H54 (cell line): ENCODE results near the gene A3GALT2.

Experiments used
- DNase-seq: peaks from one replicate; pipeline ENCODE4 v3.0.0; 2011; ENCODE audit warnings: low spot score, mixed read lengths; ENCODE audit not compliant: insufficient read length
- FAIRE-seq: peaks from 3 replicates; lab custom pipeline; 2011; peaks lifted over from hg19 to GRCh38; lab: Jason Lieb, UNC
- POLR2A ChIP-seq: IDR thresholded peaks from 2 replicates; pipeline ENCODE4 v1.6.1; 2011; ENCODE audit warnings: low read depth, mild to moderate bottlenecking, low read length

A3GALT2 gene

DNA sequence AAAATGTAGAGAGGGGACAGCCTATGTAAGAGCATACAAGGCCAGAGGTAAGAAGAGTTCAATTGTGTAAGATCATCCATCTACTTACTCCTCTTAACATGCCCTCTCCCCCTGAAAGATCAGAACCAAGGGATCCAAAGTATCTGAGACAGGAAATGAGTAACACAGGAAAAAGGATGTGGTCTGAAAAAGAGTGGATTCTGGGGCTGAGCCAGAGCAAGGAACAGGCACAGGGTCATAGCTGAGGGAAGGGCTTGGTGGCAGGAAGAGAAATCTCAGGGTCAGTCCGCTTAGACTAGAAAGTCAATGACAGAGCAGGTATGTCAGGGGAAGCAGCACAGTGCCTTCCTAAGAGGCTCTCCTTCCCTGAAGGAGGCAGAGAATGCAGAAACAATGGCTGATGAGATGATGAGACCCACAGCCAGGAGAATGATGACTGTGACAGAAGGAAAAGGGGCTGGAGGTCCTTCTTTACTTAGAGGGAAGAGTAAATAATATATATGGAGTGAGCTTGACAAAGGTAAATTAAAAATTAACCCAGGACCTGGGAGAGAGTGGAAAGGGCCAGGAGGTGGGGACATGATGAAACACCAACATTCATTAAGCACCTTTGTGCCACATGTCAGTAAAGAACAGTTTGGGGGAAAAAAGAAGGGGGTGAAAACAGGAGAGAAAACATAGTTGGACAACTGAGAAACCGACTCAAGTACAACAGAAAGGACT lies 26.2 kb upstream of the A3GALT2 start:
- peak; percentile 92 for DNase-seq
- FAIRE-seq, result peak; percentile 89
- TF ChIP-seq POLR2A, result peak; percentile 47; the same call in 1 of the 2 replicates

DNA sequence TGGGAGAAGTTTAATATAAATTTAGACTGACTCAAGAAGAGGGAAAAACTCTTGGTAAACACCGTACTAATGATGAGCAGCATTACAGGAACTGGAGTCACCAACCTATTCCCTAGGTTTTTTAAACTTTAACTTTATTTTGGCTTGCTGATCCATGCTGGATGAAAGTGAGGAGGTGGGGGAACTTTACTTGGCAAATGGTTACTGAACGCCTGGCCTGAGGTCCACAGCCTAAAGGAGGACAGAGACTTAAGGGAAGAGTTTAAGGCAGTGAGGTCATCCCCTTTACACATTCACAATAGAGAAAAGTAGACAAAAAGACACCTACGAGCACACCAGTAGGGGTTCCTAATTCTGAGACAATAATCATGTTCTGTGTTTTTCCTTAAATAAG lies 25.6 kb upstream of the A3GALT2 start:
- FAIRE-seq (no peak), DNase-seq (no peak)
- TF ChIP-seq POLR2A, result no peak

DNA sequence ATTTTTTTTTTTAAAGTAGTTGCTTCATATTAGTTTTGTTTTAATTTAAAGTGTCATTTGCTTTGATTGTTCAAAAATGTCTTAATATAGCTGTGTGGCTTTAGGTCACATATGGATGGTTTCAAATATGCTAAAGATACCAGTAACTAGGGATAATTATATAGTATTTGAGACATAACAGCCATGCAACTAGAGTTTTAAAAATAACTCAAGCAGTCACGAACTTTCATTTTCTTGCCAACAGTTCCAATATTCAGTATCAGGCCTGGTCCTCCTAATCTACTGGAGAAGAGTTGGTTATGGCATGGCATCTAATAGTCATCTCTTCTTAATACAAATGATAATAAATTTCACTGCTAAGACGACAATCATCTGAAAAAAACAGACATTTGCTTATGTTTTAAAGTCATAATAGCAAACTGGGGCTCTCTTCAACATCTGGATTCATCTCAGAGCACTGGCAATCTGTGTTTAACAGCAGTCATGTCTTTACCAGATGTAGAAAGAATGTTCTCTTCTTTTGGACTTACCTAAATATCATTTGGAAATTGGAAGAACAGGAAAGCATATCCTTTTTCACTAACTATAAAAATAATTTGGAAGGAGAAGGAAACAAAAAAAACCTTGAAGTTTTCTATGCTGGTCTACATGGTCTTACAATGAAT lies 24.1 kb upstream of the A3GALT2 start:
- TF ChIP-seq POLR2A, result no peak
- FAIRE-seq, result no peak
- no peak for DNase-seq

DNA sequence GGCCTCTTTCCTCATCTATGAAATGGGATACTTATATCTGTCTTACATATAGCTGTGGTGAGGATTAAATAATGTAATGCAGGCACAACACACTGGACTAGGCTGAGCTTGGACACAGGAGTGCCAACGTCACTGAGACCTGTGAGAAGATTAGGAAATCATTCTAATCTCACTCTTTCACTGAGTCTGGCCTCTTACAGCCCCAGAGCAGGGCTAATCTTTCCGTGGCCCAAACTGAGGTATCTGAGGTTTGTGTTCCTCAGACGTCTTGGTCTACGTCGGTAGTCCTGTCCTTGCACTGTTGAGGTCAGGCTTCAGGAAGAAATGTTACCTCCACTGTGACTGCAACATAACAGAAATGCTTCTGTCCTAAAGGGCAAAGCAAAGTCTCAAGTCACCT lies 22.6 kb upstream of the A3GALT2 start:
- no peak for DNase-seq
- TF ChIP-seq POLR2A, result no peak
- FAIRE-seq, result no peak

DNA sequence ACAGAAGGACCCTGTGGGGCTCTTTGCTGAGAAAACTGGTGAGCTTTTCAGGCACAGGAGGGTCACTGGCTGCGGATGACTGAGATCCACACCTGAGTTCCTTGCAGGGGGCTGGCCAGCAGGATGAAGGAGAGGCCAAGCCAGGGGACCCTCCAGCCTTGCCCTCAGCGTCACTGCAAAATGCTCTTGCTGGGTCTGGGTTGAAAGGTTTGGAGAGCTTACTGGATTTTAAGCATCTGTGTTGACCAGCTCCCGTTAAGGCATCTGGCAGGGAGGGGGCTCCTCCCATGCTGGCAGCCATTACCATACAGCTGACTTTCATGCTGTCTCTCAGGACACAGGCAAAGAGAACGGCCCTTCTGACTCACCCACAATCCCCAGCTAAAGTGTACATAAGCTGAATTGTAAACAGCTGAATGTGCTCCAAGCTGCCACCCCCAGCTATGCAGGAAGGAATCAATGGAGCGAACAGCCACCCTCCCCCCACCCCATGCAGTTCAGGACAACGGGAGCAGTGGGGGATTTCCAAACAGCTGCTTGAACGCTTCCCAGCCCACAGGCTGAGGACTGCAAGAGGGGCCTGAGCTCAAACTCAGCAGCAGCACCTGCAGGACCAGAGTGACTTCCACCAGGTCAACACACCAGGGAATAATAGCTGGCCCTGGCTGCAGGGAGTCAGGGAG lies 21.3 kb upstream of the A3GALT2 start:
- DNase-seq (peak; percentile 63), FAIRE-seq (peak; percentile 89)
- TF ChIP-seq POLR2A, result no peak

DNA sequence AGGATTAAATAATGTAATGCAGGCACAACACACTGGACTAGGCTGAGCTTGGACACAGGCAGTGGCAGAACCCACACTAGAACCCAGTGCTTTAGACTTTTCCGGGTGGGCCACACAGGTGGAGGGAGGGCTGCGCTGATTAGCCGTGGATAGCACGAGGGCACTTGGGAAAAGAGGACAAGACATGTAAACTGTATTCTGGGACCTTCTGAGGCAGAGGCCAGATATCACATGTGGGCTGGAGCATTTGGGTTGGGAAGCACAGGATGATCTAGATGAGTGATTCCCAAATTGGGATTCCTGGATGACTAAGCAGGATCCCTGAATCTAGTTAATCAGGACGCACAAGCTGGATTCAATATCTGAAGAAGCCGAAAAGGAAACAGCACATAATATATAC lies 20.3 kb upstream of the A3GALT2 start:
- no peak for DNase-seq
- FAIRE-seq, result no peak
- TF ChIP-seq POLR2A, result no peak

DNA sequence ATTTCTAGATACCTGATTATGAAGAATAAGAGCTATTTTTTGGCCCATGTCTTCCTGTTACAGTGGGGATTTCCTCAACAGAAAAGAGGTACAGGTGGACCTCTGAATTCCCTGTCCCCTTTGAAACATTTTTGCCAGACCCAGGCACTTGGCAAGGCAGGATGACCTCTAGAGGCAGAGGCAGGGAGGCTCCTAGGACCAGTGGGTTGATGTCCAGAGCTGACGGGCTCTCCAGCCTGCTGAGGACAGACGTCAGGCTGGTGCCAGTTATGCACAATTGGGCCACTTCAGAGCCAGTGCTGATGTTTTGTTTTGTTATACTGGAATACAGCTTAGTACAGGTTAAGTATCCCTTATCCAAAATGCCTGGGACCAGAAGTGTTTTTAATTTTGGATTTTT lies 18.5 kb upstream of the A3GALT2 start:
- no peak for DNase-seq
- no peak for FAIRE-seq

DNA sequence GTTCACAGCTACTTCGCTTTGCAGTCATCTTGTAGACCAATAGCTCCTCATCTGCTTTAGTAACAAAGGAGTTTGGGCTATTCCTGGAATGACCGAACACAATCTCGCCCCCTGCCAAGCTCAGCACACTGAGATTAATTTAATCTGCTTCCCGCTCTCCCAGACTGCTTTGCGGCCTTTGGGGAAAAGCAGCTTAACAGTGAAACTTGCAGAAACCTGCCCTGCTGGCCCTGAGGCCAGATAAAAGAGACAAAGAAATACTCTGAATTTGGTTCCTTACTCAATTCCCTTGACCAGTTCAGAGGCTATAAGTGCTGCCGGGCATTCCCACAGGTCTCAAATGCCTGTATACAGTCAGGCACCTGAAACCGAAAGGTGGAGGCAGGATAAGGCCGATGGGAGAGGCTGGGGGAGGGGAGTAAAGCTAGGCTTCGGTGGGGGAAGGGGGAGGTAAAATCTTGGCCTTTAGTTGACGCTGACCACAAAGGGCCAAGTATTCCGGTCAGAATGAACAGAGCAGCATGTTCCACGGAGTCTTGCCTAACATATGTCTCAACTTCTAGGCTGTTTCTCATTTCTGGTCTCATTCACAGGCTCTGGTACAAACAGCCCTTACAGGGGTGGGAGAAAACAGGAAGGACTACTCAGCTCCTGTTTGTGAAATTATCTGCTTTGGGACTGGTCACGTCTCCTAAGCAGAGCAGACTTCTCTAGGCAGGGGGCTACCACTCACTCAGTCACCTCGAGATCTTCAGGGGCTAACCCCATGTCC lies 17.7 kb upstream of the A3GALT2 start:
- FAIRE-seq (no peak), DNase-seq (no peak)
- TF ChIP-seq POLR2A, result no peak

More for the DNA sequence above, 18.5 kb upstream of the A3GALT2 start:
- no peak for TF ChIP-seq POLR2A

DNA sequence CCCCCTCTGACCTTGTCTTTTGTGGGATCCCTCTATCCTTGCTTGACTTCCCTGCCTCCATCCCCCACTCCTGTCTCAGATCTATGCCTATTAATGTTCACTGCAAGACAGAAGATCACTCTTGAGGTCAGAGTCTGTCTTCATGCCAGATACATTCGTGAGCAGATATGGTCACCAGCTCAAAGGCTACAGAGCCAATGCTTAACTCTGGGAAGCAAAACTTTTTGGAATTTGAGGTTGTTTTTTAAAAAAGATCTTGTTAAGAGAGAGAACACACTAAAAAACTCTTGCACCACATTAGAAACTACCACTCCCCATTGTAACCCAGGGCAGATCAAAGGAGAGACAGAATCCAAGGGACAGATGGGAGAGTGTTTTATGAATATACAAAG lies 17.1 kb upstream of the A3GALT2 start:
- no peak for TF ChIP-seq POLR2A
- no peak for DNase-seq
- FAIRE-seq, result no peak

DNA sequence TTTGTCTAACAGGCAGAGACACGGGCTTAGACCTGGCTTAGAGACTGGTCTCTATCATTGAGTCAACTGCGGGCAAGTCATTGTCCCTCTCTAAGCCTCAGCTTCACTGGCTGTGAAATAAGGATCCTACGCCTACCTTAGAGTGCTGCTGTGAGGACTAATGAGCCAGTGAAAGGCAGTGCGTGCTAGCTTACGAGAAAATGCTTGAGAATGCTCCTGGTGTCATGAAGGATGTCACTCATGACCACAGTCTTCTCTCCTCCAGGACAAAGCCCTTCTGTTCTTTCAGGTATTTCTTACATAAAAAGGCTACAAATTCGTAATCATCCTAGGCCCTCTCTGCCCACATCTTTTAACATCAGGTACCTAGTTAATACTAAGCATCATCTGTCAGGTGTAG lies 16.5 kb upstream of the A3GALT2 start:
- FAIRE-seq (no peak), DNase-seq (no peak)
- TF ChIP-seq POLR2A, result no peak

DNA sequence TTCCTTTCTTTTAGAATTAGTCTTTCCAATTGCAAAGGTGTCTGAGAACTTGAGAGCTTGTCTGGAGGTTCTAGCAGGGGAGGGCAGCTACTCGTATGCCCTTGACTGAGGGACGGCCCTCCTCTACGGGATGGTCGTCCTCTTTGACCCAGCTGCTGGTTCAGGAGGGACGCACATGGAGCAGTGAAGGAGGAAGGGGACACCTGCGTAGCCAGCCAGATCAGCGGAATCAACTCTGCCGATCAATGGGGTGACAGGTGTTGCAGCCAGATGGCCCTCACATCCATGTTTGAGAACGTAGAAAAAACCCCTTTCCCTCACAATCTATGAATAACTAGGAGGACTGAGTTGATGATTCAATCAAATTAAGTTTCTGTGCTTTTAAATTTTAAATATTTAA lies 15.7 kb upstream of the A3GALT2 start:
- TF ChIP-seq POLR2A, result no peak
- FAIRE-seq (no peak), DNase-seq (no peak)

DNA sequence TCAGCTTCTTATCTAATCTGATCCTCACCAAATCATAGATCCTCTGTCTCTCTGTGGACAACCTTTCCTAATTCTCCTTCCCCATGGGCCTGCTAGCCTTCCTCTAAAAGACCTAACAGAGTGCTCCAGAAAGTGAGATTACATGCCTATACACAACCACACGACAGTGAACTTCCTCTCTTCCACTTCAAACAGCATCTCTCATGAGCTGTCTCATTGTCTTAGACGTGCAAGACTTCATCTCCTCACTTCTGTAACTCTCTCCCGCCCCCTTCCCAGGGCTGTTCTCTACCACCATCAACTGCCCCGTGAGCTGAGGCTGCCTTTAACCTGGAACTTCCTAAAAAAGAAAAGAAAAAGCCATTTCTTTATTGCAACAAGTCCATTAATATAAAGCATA lies 14.1 kb upstream of the A3GALT2 start:
- FAIRE-seq (no peak), DNase-seq (no peak)
- no peak for TF ChIP-seq POLR2A

DNA sequence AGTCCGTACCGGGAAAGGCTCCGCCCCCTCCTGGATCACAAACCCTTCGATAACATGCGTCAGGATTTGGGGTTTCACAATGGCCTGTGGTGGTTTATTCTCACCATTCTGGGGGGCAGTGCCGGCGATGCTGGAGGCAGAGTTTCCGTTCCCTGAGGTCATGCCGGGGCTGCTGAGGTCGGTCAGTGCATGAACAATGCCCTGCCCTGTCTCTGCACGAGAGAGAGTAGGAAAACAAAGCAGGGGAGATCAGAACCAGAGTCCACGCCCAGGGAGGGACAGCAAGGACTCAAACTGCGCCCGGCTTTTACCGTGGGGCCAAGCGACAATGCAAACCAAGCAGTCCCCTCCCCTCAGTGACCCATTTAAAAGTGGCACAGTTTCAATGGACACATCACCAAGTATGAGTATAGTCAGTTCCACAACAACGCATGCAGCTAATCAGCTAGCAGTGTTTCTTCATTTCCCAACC lies 13.2 kb upstream of the A3GALT2 start:
- no peak for TF ChIP-seq POLR2A
- DNase-seq (no peak), FAIRE-seq (no peak)

DNA sequence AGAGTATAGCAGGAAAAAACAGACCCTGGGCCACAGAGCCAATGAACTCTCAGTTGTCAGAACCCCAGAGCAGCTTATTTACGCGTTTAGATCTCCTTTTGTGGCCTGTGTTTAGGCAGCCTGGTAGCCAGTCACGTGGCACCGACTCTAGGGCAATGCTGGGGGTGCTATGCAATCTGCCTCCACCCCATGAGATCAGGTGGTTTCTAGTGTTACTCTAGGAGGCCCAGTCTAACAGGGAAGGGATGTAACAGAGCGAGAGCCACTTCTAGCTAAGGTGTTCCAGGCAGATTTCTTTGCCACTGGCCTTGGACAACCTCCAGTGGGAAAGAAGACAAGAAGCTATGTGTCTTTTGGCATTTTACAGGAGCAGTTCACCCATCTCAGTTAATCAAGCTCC lies 12.0 kb upstream of the A3GALT2 start:
- DNase-seq (no peak), FAIRE-seq (no peak)
- TF ChIP-seq POLR2A, result no peak
